Dermis blood vessel endothelial cell (primary cell): ENCODE measurements around the gene ZNF438. TPM values are rescaled to one million over a fixed set of nuclear protein-coding genes. Genes with fewer than 3 reads are reported as not detected.

Source experiments
- DNase-seq: peaks from one replicate; pipeline ENCODE4 v3.0.0; 2010
- total RNA-seq: library from RNA; depleted of rRNA; stranded (reverse); fragments of >200 nt; gene quantifications from 2 replicates; pipeline ENCODE4 v1.2.3, GENCODE V29; 2014

ZNF438 gene
- total RNA-seq, 1 donor from 2014 or later, result 2.6 TPM

- no peak for DNase-seq
These were observed 189.5 kb downstream of the ZNF438 start for GRCh38 chr10:30842185-30842584.

GRCh38 chr10:30840395-30841050, 191.1 kb downstream of the ZNF438 start:
- DNase-seq, result no peak

- DNase-seq, result no peak
These were observed 192.0 kb downstream of the ZNF438 start for GRCh38 chr10:30839652-30840051.

GRCh38 chr10:30836406-30836805, 195.3 kb downstream of the ZNF438 start:
- no peak for DNase-seq

GRCh38 chr10:30835146-30835545, 196.5 kb downstream of the ZNF438 start:
- DNase-seq, result no peak

DNA sequence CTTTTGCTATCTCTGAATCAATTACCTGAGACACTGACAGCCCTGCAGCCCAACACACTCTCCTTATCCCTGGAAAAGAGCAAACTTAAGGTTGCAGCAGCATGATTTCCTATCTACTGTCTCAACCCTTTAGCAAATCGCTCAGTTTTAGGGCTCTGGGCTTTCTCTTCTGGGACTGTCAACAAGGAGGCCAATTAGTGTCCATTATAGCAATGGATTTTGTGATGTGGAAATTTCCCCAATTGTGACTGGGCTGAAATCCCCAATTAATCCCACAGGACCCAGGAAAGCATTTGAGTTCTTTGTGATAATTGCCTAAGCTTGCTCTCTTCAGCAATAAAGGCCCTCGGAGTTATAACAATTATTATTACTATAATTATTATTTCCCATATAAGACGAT, 197.0 kb downstream of the ZNF438 start:
- DNase-seq, result no peak

- DNase-seq, result no peak
These were observed 197.5 kb downstream of the ZNF438 start for GRCh38 chr10:30834153-30834552.

- no peak for DNase-seq
These were observed 198.1 kb downstream of the ZNF438 start for GRCh38 chr10:30833628-30833970.

DNA sequence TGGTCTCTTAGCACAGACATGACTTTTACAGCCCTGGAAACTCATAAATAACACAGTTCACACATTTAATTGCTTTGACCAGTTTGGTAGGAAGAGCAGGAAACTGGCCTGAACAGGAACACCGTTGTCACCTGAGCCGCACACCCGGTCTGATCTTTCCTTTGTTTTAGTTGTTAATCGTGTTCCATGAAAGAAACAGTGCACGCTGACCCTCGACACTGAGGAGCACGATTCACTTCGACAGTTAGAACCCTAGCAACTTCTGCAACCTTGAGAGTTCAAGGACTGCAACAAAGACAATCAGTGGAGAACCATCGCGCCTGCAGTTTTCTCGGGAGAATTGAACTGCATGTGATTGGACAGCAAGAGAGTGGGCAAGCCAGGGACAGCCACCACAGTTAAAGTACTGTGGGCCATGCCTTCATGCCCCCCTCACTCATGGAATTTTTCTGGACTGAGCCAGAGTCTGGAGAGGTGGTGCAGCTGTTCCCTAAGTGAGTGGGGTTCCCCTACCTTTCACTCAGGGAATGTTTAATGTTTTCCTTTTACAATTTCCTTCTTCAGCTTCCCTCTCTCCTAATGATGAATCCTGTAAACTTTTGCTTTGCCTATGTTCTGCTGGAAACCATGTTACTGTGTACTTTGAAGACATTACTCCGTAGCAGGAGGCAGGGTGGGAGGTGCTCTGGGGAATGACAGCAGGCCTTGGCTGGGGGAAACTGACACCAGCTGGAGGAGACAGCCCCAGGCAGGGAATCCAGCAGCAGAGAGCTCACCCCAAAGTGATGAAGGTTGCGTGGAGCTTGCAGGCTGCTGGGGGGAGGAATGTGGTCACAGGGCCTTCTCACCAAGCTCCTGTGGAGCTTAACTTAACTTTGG, 198.7 kb downstream of the ZNF438 start:
- peak; percentile 43 for DNase-seq

DNA sequence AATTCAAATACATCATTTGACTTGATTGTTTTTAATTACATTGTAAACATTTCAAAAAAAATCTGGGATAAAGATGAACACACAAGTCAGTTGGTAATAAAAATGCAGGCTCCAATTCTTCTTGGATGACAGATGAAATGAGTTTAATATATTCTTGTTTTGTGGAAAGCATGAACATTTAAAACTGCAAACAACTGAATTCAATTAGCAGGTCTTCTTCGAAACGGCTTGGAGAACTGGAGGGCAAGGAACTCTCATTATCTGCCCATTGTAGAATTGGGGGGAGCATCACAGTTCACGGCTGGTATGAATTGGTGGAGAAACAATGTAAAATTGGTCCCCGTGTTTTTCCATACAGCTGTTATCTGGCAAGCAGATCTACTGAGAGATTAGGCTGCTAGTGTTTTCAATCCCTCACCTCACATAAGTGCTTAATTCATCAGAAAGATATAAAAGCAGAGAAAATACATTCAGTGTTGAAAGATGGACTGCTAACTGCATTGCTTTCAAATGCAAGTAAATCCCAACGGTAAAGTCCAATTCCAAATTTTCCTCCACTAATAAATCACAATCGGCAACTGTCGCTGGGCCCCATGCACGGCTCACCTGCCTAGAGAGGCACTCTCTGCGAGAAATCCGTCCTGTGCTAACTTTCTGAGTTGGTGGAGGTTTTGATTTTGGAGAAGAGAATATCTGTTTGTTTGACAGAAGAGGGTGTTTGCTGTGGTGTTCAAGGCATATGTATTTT, 199.5 kb downstream of the ZNF438 start:
- no peak for DNase-seq

DNA sequence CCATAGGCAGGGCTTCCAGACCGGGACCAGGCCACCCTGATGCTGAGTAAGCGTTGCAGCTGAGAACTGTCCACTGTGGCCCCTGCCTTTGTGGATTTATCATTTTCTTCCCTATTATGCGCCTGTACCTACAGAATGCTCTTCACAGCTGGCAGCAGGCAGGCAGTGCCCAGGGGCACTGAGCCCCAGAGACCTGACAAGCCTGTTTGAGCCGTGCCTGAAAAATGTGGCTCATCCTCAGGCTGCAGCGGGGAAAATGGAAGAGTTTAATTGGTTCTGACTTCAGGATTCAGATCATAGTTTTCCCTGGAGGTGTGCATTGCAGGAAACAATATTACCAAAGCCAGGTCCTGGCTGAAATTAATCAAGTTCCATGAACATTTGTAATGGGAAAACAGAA, 200.2 kb downstream of the ZNF438 start:
- no peak for DNase-seq

- DNase-seq, result no peak
These were observed 201.1 kb downstream of the ZNF438 start for GRCh38 chr10:30830315-30831230.

DNA sequence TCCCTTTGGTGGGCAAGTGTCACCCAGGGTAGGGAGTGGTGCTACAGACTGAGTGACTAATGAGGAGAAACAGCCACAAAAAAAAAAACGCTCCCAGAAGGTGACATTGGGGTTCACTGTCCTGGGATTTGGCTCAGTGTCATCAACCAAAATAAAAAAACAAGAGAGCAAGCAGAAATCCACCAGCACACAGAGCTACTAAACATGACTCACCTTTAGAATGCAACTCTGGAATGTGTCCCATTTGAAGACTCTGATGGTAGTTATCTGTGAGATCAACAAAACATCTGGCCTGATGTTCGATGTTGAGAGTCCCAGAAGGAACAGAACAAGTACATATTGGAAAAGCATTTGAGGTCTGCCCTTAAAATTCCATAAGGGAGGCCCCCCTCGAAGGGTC, 201.8 kb downstream of the ZNF438 start:
- no peak for DNase-seq

DNA sequence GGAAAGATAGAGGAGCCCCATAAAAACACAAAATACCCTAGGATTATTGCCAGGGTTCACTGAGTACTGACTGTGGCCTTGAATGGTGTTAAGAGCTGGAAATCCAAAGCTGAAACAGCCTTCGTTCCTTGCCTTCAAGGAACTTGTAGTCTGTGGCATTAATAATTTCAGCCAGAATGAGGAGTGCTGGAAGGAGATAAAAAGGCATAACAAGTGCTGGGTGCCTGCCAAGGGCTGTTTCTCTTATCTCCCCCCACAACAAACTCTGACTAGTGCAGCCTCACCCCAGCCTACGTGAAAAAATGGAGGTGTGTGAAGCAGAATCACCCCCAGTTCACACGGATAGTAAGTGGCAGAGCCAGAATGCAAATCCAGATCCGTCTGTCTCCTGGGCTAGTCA, 203.0 kb downstream of the ZNF438 start:
- DNase-seq, result no peak

DNA sequence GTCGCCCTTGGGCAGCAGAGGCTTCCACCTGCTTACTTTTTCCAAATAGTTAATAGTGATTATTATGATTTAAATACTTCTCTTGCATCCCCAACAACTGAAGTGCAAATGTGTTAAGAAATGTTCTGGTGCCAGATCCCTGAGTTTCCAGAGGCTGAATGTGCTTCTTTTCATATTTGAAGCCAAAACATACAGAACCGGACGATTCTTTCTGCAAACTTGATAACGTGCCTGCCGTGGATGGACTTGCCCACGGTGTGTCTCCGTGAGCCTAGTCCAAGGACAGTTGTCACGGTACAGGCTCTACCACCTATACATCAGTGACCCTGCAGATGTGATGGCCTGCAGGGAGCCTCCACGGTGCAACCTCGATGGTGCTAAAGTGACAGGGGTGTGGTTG, 203.5 kb downstream of the ZNF438 start:
- DNase-seq, result no peak

- DNase-seq, result peak; percentile 27
These were observed 204.0 kb downstream of the ZNF438 start for GRCh38 chr10:30827531-30828120.

- DNase-seq, result peak; percentile 23
These were observed 205.0 kb downstream of the ZNF438 start for GRCh38 chr10:30826679-30827078.

DNA sequence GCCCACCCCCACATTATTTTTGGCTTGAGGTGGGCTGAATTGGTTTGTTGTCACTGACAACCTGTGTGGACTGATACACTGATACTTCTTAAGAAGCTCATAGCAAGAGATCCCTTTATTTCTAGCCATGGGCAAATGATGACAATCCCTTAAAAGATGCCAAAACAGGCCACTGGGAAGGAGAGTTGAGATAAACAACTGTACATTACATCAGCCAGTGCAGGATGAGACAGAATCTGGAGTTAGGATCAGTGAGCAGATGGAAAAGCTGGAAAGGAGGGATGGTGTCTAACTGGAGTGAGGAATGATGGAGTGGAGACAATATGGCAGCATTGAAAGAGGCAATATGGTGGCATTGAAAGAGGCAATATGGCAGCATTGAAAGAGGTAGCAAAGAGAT, 206.2 kb downstream of the ZNF438 start:
- no peak for DNase-seq

DNA sequence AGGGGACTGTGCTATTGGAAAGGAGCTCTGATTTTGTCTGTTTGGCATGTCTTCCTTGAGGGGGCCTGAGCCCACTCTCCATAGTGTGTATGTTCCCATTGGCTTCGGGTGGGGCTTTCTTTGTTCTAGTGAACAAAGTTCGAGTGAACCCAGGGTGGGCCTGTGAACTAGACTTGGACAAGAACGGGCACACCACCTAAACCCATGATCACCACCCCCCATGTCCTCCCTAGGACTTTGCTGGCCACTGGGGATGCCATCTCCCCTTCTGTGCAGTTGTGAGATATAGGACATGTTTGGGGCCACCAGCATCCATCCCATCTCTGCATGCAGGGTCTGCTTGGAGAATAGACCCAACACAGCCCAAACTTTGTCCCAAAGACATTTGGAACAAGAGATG, 206.6 kb downstream of the ZNF438 start:
- DNase-seq, result no peak

DNA sequence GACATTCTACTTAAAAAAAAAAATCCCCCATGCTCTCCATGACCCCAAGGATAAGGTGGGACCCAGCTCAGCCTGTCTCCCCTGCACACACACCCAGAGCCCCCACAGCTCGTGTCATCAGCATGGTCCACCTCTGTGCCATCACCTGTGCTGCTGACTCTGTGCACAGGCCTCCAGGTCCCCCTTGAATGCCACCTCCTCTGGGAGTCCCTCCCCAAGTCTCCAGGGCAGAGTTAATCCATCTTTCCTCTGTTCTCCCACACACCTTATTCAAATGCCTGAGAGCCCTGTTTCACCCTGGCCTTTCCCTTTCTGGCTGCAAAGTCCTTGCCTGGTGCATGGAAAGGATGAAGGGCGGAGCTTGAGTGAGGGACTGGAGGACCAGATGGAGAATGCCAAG, 208.0 kb downstream of the ZNF438 start:
- DNase-seq, result no peak

- DNase-seq, result no peak
These were observed 208.8 kb downstream of the ZNF438 start for GRCh38 chr10:30822693-30823465.
